HG02571 (cell line): Measurements from ENCODE around the gene INSL3.

Experiments
- ATAC-seq: cut with Tn5 transposase; IDR thresholded peaks from one replicate; pipeline ENCODE4 v1.9.1; 2021; ENCODE audit warnings: mild to moderate bottlenecking, moderate library complexity; ENCODE audit not compliant: unreplicated experiment

INSL3 gene

GRCh38 chr19:17821190-17821589 is at the start of gene INSL3:
INSL3 (minus strand) TSS chr19:17821519; CDS start chr19:17821506, 13 bp downstream.
- no peak for ATAC-seq

- no peak for ATAC-seq
Measured at GRCh38 chr19:17869114-17869608, 47.8 kb upstream of the INSL3 start.

GRCh38 chr19:17868669-17869068 is 47.4 kb upstream of the INSL3 start:
- no peak for ATAC-seq

- no peak for ATAC-seq
Measured at GRCh38 chr19:17866964-17867486, 45.7 kb upstream of the INSL3 start.

- ATAC-seq: no peak
Measured at GRCh38 chr19:17866312-17866963, 45.1 kb upstream of the INSL3 start.

- ATAC-seq: no peak
Measured at GRCh38 chr19:17865364-17866311, 44.3 kb upstream of the INSL3 start.

GRCh38 chr19:17863520-17864182 is 42.3 kb upstream of the INSL3 start:
- ATAC-seq: no peak

- ATAC-seq: no peak
Measured at GRCh38 chr19:17862711-17863519, 41.6 kb upstream of the INSL3 start.

GRCh38 chr19:17861542-17862402 is 40.5 kb upstream of the INSL3 start:
- ATAC-seq: no peak

- ATAC-seq: no peak
Measured at GRCh38 chr19:17860993-17861360, 39.7 kb upstream of the INSL3 start.

- no peak for ATAC-seq
Measured at GRCh38 chr19:17860331-17860992, 39.1 kb upstream of the INSL3 start.

- ATAC-seq: peak; percentile 85
Measured at GRCh38 chr19:17859533-17860330, 38.4 kb upstream of the INSL3 start, which contains the start of gene RPL18A. RPL18A (plus strand) TSS chr19:17859910; CDS start chr19:17859957, 47 bp downstream.

GRCh38 chr19:17855280-17856152 is 34.2 kb upstream of the INSL3 start:
- ATAC-seq: no peak

GRCh38 chr19:17854061-17854460 is 32.7 kb upstream of the INSL3 start:
- ATAC-seq: no peak

GRCh38 chr19:17848595-17849292 is 27.4 kb upstream of the INSL3 start:
- ATAC-seq: no peak
